Transverse colon (tissue), 4 donors: ENCODE data around the gene TGFB1. TPM values are rescaled to one million over a fixed set of nuclear protein-coding genes. Genes with fewer than 3 reads are reported as not detected.

Source experiments
- DNase-seq: peaks from one replicate; pipeline ENCODE4 v3.0.0-alpha.2; 2019
- H3K27ac ChIP-seq, 4 donors: fragments of 200-600 bp; sonication (generic); 2 replicates each; pipeline ENCODE4 v1.5.1; 2016 to 2018; ENCODE audit warnings: inconsistent platforms in 4 of 4
- H3K27me3 ChIP-seq: fragments of 200-600 bp; sonication (generic); 2 replicates; pipeline ENCODE4 v1.5.1; 2017; ENCODE audit warnings: inconsistent platforms
- H3K36me3 ChIP-seq, 4 donors: fragments of 200-600 bp; sonication (generic); 2 replicates each; pipeline ENCODE4 v1.5.1; 2017 to 2019; ENCODE audit warnings: inconsistent platforms in 4 of 4
- H3K4me1 ChIP-seq, 4 donors: fragments of 200-600 bp; sonication (generic); 2 replicates each; pipeline ENCODE4 v1.5.1; 2017 to 2020; ENCODE audit warnings: inconsistent platforms in 4 of 4
- H3K4me3 ChIP-seq, 4 donors: fragments of 200-600 bp; sonication (generic); 1 replicate in 1 of 4; 2 replicates in 3 of 4; pipeline versions ENCODE4 v1.5.1 to v1.6.1; 2017 to 2019; ENCODE audit warnings: inconsistent platforms in 4 of 4
- H3K9me3 ChIP-seq, 2 donors: fragments of 200-600 bp; sonication (generic); 2 replicates each; pipeline ENCODE4 v1.5.1; 2017 to 2019; ENCODE audit warnings: inconsistent platforms in 2 of 2
- EP300 ChIP-seq: sonication (generic); formaldehyde crosslinking; IDR thresholded peaks from one replicate; pipeline ENCODE4 v1.6.1; 2017; ENCODE audit warnings: antibody characterized with exemption, low read depth
- POLR2A ChIP-seq: fragments of 450-650 bp; IDR thresholded peaks from one replicate; pipeline ENCODE4 v1.6.1; 2016; ENCODE audit warnings: antibody characterized with exemption, mild to moderate bottlenecking, moderate library complexity
- POLR2AphosphoS5 ChIP-seq, 3 donors: sonication (generic); formaldehyde crosslinking; IDR thresholded peaks; one replicate each; pipeline ENCODE4 v1.6.1; 2016; ENCODE audit warnings: antibody characterized with exemption in 3 of 3
- WGBS, 2 donors: methylation state at CpG; one replicate each; pipeline ENCODE4 v1.1.5; 2018; ENCODE audit warnings: low coverage in 1 of 2; 5-methylcytosine and 5-hydroxymethylcytosine counted together
- in situ Hi-C, 4 donors: fragments of 200-750 bp; cut with MboI; loops; one replicate each; pipeline versions ENCODE4 v1.15.0 to v1.15.1; 2017; ENCODE audit warnings: low sequenced_read_pairs in 3 of 4, low pct_ligation_motif_present in 1 of 4, low pct_unique_long_range_greater_than_20kb in 1 of 4
- intact Hi-C: fragments of 100-400 bp; cut with DNase I; formaldehyde crosslinking; loops from one replicate; pipeline ENCODE4 v1.15.1; 2023; ENCODE audit warnings: low total_unique reads
- total RNA-seq, 4 donors: library from RNA; depleted of rRNA; stranded (reverse); fragments of >200 nt; gene quantifications; one replicate each; pipeline ENCODE4 v1.1.0, GENCODE V29; 2016
- TF ChIP-seq, protein P1 (sequence below), 5 experiments: fragments of 200-600 bp in 3 of 5; fragments of 450-650 bp in 2 of 5; sonication (generic) in 3 of 5; IDR thresholded peaks; 1 replicate in 2 of 5; 2 replicates in 3 of 5; pipeline ENCODE4 v1.5.1; 2016 to 2017; ENCODE audit warnings: antibody characterized with exemption in 5 of 5, inconsistent platforms in 3 of 5, mild to moderate bottlenecking in 2 of 5, moderate library complexity in 1 of 5

Gene TGFB1
- total RNA-seq, 4 donors from 2014 or later, result 4.4 to 30.3 (median 9.7) TPM

DNA sequence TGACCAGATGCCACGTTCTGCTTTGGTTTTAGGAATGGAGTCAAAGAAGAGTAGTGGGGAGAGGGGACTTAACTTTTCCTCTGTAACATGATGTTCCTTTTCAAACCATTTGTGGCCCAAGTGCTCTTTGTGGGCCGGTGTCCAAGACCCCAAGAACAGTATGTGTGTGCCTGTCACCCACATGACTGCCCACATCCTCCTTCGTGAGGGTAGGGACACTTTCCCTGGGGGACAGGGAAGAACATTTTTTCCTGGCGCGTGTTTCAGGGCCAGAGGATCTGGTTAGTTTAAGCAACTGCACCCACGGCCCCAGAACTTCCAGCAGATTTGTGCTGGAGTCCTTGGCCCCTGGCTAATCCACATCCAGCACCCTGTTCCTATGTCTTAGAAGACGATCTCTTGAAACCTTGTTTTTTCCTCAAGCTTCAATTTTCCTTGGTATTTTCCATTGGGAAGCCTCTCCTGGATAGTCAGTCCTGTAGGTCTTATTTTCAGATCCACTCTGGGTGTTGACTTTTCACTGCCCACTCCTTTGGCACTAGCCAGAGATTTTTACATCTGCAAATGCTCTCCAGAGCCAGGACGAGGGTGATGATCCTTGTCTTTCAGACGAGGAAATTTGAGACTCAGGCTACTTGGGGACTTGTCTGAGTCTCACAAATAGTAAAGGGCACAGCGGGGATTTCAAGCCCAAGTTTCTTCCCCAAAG is 54.5 kb downstream of the TGFB1 start:
- Histone ChIP-seq H3K27ac (peak overlapping the region; percentile 84 to 89 (median 85)), H3K4me3 (no peak overlapping the region), H3K9me3 (no peaks in the 10 kb centered on the region), H3K36me3 (peaks cover 0 to 53% (median 25%) of the 10 kb centered on the region in 4 donors), H3K4me1 (peaks cover 27 to 53% (median 40%) of the 10 kb centered on the region in 4 donors), H3K27me3 (no peaks in the 10 kb centered on the region)
- peak; percentile 59 for DNase-seq
- 50 to 59% methylated on average over 1 to 10 of the region's 10 CpGs for WGBS, 2 donors
- intact Hi-C loops (loop anchor here (5.0 kb wide), 1 partner anchor 1143 kb away; the partner anchor contains the start of gene CXCL17), in situ Hi-C loops (no loop called here)
- no peak for TF ChIP-seq POLR2A
- TF ChIP-seq, protein P1, sequence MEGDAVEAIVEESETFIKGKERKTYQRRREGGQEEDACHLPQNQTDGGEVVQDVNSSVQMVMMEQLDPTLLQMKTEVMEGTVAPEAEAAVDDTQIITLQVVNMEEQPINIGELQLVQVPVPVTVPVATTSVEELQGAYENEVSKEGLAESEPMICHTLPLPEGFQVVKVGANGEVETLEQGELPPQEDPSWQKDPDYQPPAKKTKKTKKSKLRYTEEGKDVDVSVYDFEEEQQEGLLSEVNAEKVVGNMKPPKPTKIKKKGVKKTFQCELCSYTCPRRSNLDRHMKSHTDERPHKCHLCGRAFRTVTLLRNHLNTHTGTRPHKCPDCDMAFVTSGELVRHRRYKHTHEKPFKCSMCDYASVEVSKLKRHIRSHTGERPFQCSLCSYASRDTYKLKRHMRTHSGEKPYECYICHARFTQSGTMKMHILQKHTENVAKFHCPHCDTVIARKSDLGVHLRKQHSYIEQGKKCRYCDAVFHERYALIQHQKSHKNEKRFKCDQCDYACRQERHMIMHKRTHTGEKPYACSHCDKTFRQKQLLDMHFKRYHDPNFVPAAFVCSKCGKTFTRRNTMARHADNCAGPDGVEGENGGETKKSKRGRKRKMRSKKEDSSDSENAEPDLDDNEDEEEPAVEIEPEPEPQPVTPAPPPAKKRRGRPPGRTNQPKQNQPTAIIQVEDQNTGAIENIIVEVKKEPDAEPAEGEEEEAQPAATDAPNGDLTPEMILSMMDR (IDR thresholded peaks at IDR 0.05), result no peak
- TF ChIP-seq EP300, result peak; percentile 30
- TF ChIP-seq POLR2AphosphoS5 (IDR thresholded peaks at IDR 0.05), result peak in 2 of 3 donors; percentile 31 to 46

DNA sequence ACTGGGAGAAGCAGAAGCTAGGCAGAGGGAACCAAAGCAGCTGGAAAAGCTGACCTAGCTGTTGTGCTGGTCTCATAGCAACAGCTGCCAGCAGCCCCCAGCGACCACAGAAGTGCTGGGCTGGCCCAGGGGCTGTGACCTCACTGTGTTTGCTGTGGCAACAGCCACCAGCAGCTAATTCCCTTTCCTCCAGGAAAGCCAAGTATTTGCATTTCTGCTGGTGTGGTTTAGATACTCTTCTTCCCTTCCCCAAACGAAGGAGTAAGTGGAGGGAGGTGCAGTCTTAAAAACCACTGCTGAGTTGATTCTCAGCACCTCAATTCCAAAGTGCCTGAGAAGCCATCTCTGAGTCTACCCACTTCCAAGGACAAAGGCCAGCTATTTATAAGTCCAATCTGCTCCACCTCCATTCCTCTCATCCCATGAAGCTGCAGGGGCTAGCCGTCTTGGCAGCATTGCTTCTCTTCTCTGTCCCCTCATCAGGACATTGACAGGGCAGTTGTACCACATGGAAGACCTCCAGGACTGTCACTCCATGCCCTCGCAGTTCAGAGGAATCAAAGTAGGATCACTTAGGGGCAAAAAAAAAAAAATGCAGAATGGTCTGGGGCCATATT is 55.3 kb downstream of the TGFB1 start:
- intact Hi-C loops (loop anchor here (5.0 kb wide), 1 partner anchor 1144 kb away; the partner anchor contains the start of gene CXCL17), in situ Hi-C loops (no loop called here)
- Histone ChIP-seq H3K36me3 (peaks cover 0 to 53% (median 26%) of the 10 kb centered on the region in 4 donors), H3K4me1 (peaks cover 27 to 53% (median 40%) of the 10 kb centered on the region in 4 donors), H3K9me3 (no peaks in the 10 kb centered on the region), H3K27me3 (no peaks in the 10 kb centered on the region), H3K4me3 (no peak overlapping the region), H3K27ac (peak overlapping the region; percentile 84 to 89 (median 85))
- TF ChIP-seq POLR2A, result peak; percentile 47
- peak; percentile 68 to 81 (median 69) for TF ChIP-seq POLR2AphosphoS5 (IDR thresholded peaks at IDR 0.05)
- TF ChIP-seq, protein P1 (IDR thresholded peaks at IDR 0.05), result no peak
- WGBS, 2 donors, result 33 to 84% methylated on average over 2 to 4 of the region's 4 CpGs
- peak; percentile 78 for DNase-seq

DNA sequence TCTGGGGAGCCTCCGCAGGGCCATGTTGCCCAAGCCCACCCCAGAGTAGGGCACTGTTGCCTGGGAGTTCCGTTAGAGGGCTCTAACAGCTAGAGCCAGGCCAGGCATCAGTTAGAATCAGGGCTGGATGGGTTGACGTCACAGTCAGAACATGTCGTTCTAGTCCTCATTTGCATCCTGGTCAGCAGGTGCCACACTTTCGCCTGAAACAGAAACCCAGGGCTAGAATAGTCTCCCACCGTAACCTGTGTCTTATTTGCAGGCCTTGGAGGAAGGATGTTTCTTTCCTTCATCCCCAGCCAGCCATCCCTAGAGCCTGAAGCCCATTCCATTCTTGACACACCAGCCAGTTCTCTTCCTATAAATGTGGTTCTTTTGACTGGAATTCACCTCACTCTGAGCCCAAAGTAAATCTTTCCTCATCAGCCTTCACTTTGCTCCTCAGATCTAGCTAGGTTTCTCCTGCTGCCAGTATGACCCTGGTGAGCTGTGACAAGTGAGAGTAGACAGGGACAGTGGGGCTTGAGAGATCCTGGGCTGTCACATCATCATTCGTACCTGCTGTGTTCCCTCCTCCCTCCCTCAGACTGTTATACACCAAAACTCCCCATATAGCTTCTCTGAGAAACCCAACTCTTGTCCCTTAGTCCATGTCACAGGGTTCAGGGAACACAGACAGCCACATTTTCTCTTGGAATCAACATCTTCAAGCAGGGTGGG is 55.9 kb downstream of the TGFB1 start:
- peak; percentile 71 for DNase-seq
- H3K36me3 ChIP-seq, result peaks cover 0 to 54% (median 29%) of the 10 kb centered on the region in 4 donors

DNA sequence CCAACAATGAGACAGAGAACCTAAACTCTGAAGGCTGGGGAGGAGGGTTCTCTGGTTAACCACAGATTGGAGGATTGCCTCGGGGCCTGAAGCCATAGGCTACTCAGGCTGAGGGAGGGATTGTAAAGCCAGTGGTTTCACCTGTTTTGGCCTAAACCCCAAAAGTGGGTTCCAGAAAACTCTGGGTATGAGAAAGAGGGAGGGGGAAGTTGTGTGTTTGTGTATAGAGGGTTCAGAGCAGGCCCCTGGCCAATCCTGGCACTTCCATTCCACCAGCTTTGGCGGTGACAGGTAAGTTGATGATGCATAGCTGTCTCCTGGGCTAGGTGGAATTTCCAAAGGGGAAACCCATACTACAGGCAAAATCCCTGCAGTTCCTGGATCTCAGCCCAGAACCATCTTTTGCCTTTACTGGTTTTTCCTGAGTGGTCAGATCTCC is 57.3 kb downstream of the TGFB1 start:
- 81% methylated on average over 2 of the region's 2 CpGs; no CpG with 5 or more reads in 1 of the 2 donors for WGBS, 2 donors
- no peak overlapping the region for H3K4me3 ChIP-seq
- peaks cover 0 to 63% (median 28%) of the 10 kb centered on the region in 4 donors for H3K36me3 ChIP-seq

More for the DNA sequence above, 55.9 kb downstream of the TGFB1 start:
- TF ChIP-seq POLR2AphosphoS5 (IDR thresholded peaks at IDR 0.05), result peak in 2 of 3 donors; percentile 12 to 49
- no peak for TF ChIP-seq POLR2A
- H3K4me1 ChIP-seq, result peaks cover 27 to 53% (median 40%) of the 10 kb centered on the region in 4 donors
- in situ Hi-C loops (no loop called here), intact Hi-C loops (loop anchor here (5.0 kb wide), 1 partner anchor 1145 kb away; the partner anchor contains the start of gene CXCL17)
- WGBS, 2 donors, result 57% methylated on average over 7 of the region's 7 CpGs; no CpG with 5 or more reads in 1 of the 2 donors
- no peaks in the 10 kb centered on the region for H3K27me3 ChIP-seq
- no peaks in the 10 kb centered on the region for H3K9me3 ChIP-seq
- peak overlapping the region; percentile 84 to 89 (median 85) for H3K27ac ChIP-seq
- H3K4me3 ChIP-seq, result no peak overlapping the region

More for the DNA sequence above, 57.3 kb downstream of the TGFB1 start:
- DNase-seq, result peak; percentile 31
- peaks cover 27 to 53% (median 40%) of the 10 kb centered on the region in 4 donors for H3K4me1 ChIP-seq
- no peaks in the 10 kb centered on the region for H3K27me3 ChIP-seq
- H3K9me3 ChIP-seq, result no peaks in the 10 kb centered on the region
- in situ Hi-C loops, result no loop called here
- peak overlapping the region; percentile 84 to 89 (median 85) for H3K27ac ChIP-seq
- intact Hi-C loops, result loop anchor here (5.0 kb wide), 1 partner anchor 1146 kb away; the partner anchor contains the start of gene CXCL17
- TF ChIP-seq POLR2A (no peak), EP300 (no peak), POLR2AphosphoS5 (IDR thresholded peaks at IDR 0.05) (no peak)
- TF ChIP-seq, protein P1 (IDR thresholded peaks at IDR 0.05), result no peak
